A549 (cell line): ENCODE measurements around the gene AVPR1A. TPM values are rescaled to one million over a fixed set of nuclear protein-coding genes. Genes with fewer than 3 reads are reported as not detected.
A peak's percentile ranks its signal among the peaks of the same experiment; 100 is the strongest.

Experiments
- ATAC-seq, 2 experiments: fragments of 200-7000 bp in 1 of 2; fragments of >200 bp in 1 of 2; cut with Nextera tagmentation in 1 of 2; cut with Tn5 transposase in 1 of 2; 3 replicates each; pipeline versions ENCODE4 v1.8.0 to v1.9.1; 2018 to 2020; ENCODE audit warnings: mild to moderate bottlenecking in 1 of 2, moderate library complexity in 1 of 2
- CTCF ChIA-PET: fragments of 300-600 bp; sonication (Branson Sonifier 250); formaldehyde crosslinking; extraction: SDS; loops from one replicate; lab custom pipeline; 2021; ENCODE audit warnings: antibody characterized with exemption, inconsistent platforms; lab: Yijun Ruan, JAX
- POLR2A ChIA-PET: fragments of 350-600 bp; formaldehyde crosslinking; extraction: SDS; loops from one replicate; lab custom pipeline; 2021; ENCODE audit warnings: antibody characterized with exemption, inconsistent platforms; lab: Yijun Ruan, JAX
- DNase-seq, 2 experiments: peaks; one replicate each; pipeline versions ENCODE4 v3.0.0 to v3.0.0-alpha.2; 2011 to 2016; ENCODE audit warnings: low read depth in 1 of 2, low spot score in 1 of 2
- FAIRE-seq: peaks from 2 replicates; lab custom pipeline; 2011; peaks lifted over from hg19 to GRCh38; lab: Jason Lieb, UNC
- H3K27ac ChIP-seq, 2 experiments: fragments of >200 bp; sonication (Bioruptor Twin); formaldehyde crosslinking; 3 replicates each; pipeline ENCODE4 v1.5.1; 2016 to 2017
- H3K4me1 ChIP-seq: fragments of >200 bp; sonication (Bioruptor Twin); formaldehyde crosslinking; 3 replicates; pipeline ENCODE4 v1.6.1; 2016
- H3K4me2 ChIP-seq: fragments of >200 bp; sonication (Bioruptor Twin); formaldehyde crosslinking; 3 replicates; pipeline ENCODE4 v1.6.1; 2016
- H3K4me3 ChIP-seq: fragments of >200 bp; sonication (Bioruptor Twin); formaldehyde crosslinking; 3 replicates; pipeline ENCODE4 v1.5.1; 2016
- H3K9me3 ChIP-seq: fragments of >200 bp; sonication (Bioruptor Twin); formaldehyde crosslinking; 3 replicates; pipeline ENCODE4 v1.6.1; 2016
- BHLHE40 ChIP-seq: IDR thresholded peaks from 2 replicates; pipeline ENCODE4 v1.6.1; 2012; ENCODE audit warnings: low read depth, low read length, inconsistent platforms
- FOSB ChIP-seq: fragments of 250-450 bp; sonication (Bioruptor Pico); IDR thresholded peaks from 2 replicates; pipeline ENCODE4 v1.5.0; 2020; ENCODE audit warnings: mild to moderate bottlenecking, moderate library complexity
- JUN ChIP-seq, 2 experiments: fragments of >200 bp; sonication (Bioruptor Twin); formaldehyde crosslinking; IDR thresholded peaks; 2 replicates in 1 of 2; 3 replicates in 1 of 2; pipeline ENCODE4 v1.6.1; 2016 to 2017
- KDM5A ChIP-seq: fragments of 200-600 bp; sonication (generic); IDR thresholded peaks from 2 replicates; pipeline ENCODE4 v1.6.1; 2016; ENCODE audit warnings: antibody characterized with exemption, mild to moderate bottlenecking
- NFE2L2 ChIP-seq: fragments of 150-350 bp; conservative IDR thresholded peaks from 2 replicates; pipeline ENCODE4 v1.6.1; 2014; ENCODE audit warnings: low read length
- POLR2AphosphoS2 ChIP-seq: conservative IDR thresholded peaks from 2 replicates; pipeline ENCODE4 v1.6.1; 2012; ENCODE audit warnings: low read length, improper control_type of control experiment, inconsistent platforms
- RAD21 ChIP-seq, 2 experiments: fragments of >200 bp in 1 of 2; sonication (Bioruptor Twin) in 1 of 2; formaldehyde crosslinking in 1 of 2; IDR thresholded peaks in 1 of 2; conservative IDR thresholded peaks in 1 of 2; 2 replicates in 1 of 2; 3 replicates in 1 of 2; pipeline ENCODE4 v1.6.1; 2012 to 2018; ENCODE audit warnings: inconsistent platforms in 1 of 2
- RARB ChIP-seq: fragments of 250-450 bp; sonication (Bioruptor Pico); IDR thresholded peaks from 2 replicates; pipeline ENCODE4 v1.8.0; 2021; ENCODE audit warnings: mild to moderate bottlenecking, moderate library complexity
- RCOR1 ChIP-seq: fragments of 150-350 bp; IDR thresholded peaks from 2 replicates; pipeline ENCODE4 v1.6.1; 2014; ENCODE audit warnings: antibody characterized with exemption, low read length, low read depth
- SMC3 ChIP-seq: fragments of >200 bp; sonication (Bioruptor Twin); formaldehyde crosslinking; IDR thresholded peaks from 3 replicates; pipeline ENCODE4 v1.6.1; 2018; ENCODE audit warnings: inconsistent platforms
- WGBS: methylation state at CpG from one replicate; pipeline ENCODE4 v1.1.6; 2017; ENCODE audit errors: missing lambda C conversion rate; 5-methylcytosine and 5-hydroxymethylcytosine counted together
- polyA plus RNA-seq, 4 experiments: library from polyadenylated mRNA; depleted of rRNA in 3 of 4; stranded (reverse); fragments of >200 nt; fragmentation: RNase III in 1 of 4; extraction: RNeasy Plus Mini Kit Qiagen cat#74134 plus additional on column Dnase treatment in 1 of 4; gene quantifications; 2 replicates in 3 of 4; 3 replicates in 1 of 4; pipeline ENCODE4 v1.2.3, GENCODE V29; 2011 to 2017
- TF ChIP-seq, protein P1 (sequence below): IDR thresholded peaks from 2 replicates; pipeline ENCODE4 v1.6.1; 2012
- TF ChIP-seq, protein P2 (sequence below): fragments of 200-600 bp; sonication (generic); IDR thresholded peaks from 2 replicates; pipeline ENCODE4 v1.6.1; 2016; ENCODE audit warnings: antibody characterized with exemption, mild to moderate bottlenecking, moderate library complexity
- TF ChIP-seq, protein P3 (sequence below): fragments of >200 bp; sonication (Bioruptor Twin); formaldehyde crosslinking; IDR thresholded peaks from 2 replicates; pipeline ENCODE4 v1.6.1; 2016
- TF ChIP-seq, protein P4 (sequence below): IDR thresholded peaks from 2 replicates; pipeline ENCODE4 v1.6.1; 2012
- TF ChIP-seq, protein P5 (sequence below): fragments of >200 bp; sonication (Bioruptor Twin); formaldehyde crosslinking; IDR thresholded peaks from 3 replicates; pipeline ENCODE4 v1.5.1; 2016

Gene AVPR1A
- polyA plus RNA-seq, 2 of the 4 experiments (the other 2 are of a cell fraction): 0.01 TPM; not detected in 1

DNA sequence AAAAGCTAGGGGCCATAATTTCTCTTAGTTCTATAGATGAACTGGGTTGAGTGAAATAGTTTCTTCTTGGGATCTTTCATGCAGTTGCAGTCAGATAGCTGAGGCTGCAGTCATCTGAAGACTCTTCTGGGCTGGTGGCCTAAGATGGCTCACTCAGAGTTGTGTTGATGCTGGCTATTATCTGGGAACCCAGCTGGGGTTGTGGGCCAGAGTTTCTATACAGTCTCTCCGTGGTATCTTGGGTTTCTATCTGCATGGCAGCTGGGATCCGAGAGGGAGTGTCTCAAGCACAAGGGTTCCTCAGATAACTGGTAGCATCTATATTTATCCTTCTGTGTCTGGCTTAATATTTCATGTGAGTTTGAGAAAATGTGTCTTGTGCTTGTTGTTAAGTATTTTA, 21.1 kb downstream of the AVPR1A start:
- POLR2A ChIA-PET: no interaction called here
- no peak for FAIRE-seq

DNA sequence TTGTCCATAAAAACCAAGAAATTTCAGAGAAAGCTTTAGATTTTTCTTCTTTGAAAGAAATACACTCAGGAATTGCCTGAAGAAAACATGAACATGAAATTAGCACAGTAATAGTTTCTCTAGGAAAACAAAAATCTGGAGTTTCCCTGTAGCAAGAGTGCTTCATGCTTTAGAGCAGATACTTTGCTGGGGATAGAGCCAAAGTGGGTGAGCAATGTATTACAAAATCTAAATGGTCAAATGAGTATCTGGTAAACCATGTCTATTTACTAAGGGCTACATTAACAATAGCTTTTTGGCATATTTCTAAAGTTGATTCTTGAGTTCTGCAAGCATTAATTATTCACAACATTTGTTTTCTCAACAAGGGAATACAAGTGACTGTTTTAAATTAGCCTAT, 26.2 kb downstream of the AVPR1A start:
- no peak for FAIRE-seq
- H3K4me1 ChIP-seq: no peaks in the 10 kb centered on the region
- no peak for DNase-seq
- H3K9me3 ChIP-seq: no peaks in the 10 kb centered on the region
- no peak for ATAC-seq
- H3K4me3 ChIP-seq: no peak overlapping the region
- CTCF ChIA-PET: no interaction called here
- H3K27ac ChIP-seq: no peak overlapping the region
- no peak overlapping the region for H3K4me2 ChIP-seq
- POLR2A ChIA-PET: no interaction called here
- no peak for TF ChIP-seq BHLHE40
- TF ChIP-seq, all 56 proteins: peak for 0

More for the DNA sequence above, 21.1 kb downstream of the AVPR1A start:
- Histone ChIP-seq H3K4me2 (no peak overlapping the region), H3K27ac (no peak overlapping the region), H3K4me3 (no peak overlapping the region), H3K4me1 (no peaks in the 10 kb centered on the region), H3K9me3 (no peaks in the 10 kb centered on the region)
- 21% methylated on average over 2 of the region's 2 CpGs for WGBS
- CTCF ChIA-PET: no interaction called here
- ATAC-seq: no peak
- DNase-seq: no peak
- TF ChIP-seq RCOR1 (no peak), POLR2AphosphoS2 (no peak), SMC3 (no peak), FOSB (CRISPR knock-in tag) (no peak)
- TF ChIP-seq, protein P1, sequence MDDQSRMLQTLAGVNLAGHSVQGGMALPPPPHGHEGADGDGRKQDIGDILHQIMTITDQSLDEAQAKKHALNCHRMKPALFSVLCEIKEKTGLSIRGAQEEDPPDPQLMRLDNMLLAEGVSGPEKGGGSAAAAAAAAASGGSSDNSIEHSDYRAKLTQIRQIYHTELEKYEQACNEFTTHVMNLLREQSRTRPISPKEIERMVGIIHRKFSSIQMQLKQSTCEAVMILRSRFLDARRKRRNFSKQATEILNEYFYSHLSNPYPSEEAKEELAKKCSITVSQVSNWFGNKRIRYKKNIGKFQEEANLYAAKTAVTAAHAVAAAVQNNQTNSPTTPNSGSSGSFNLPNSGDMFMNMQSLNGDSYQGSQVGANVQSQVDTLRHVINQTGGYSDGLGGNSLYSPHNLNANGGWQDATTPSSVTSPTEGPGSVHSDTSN: no peak

DNA sequence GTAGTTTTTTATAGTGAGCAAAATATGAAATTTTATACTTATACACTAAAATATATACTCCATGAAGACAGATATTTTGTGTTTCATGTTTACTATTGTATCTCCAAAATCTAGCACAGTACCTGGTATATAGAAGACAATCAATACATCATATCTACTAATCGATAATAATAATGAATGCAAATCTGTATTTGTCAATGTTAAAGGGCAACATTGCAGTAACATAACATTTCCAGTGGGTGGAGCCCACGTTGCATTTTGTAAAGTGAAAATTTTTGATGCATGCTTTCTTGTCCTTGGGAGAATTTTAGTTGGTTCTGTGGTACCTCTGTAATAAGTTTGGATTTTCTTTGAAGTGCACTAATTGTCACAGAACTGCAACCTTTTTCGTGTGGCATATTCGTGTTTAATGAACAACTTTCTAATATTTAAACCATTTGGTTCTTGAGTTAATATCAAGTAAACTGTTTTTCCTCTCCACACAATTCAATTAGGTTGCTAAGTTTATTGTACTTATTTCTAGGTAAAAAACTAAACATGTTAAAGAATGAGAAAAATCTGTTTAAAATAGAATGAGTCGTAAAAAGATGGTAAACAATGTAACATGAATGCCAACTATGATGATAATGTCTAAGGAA, 47.4 kb downstream of the AVPR1A start:
- H3K4me1 ChIP-seq: no peaks in the 10 kb centered on the region
- under 1% methylated on average over 5 of the region's 5 CpGs for WGBS
- ATAC-seq: no peak
- DNase-seq: peak; percentile 25
- TF ChIP-seq KDM5A (no peak), RCOR1 (no peak), SMC3 (peak; percentile 75), RAD21 (conservative IDR thresholded peaks at IDR 0.05 in 1 of 2, IDR thresholded peaks at IDR 0.05 in 1 of 2) (peak; percentile 90), RARB (CRISPR knock-in tag) (no peak), NFE2L2 (no peak), JUN (IDR thresholded peaks at IDR 0.05) (no peak)
- TF ChIP-seq, protein P2, sequence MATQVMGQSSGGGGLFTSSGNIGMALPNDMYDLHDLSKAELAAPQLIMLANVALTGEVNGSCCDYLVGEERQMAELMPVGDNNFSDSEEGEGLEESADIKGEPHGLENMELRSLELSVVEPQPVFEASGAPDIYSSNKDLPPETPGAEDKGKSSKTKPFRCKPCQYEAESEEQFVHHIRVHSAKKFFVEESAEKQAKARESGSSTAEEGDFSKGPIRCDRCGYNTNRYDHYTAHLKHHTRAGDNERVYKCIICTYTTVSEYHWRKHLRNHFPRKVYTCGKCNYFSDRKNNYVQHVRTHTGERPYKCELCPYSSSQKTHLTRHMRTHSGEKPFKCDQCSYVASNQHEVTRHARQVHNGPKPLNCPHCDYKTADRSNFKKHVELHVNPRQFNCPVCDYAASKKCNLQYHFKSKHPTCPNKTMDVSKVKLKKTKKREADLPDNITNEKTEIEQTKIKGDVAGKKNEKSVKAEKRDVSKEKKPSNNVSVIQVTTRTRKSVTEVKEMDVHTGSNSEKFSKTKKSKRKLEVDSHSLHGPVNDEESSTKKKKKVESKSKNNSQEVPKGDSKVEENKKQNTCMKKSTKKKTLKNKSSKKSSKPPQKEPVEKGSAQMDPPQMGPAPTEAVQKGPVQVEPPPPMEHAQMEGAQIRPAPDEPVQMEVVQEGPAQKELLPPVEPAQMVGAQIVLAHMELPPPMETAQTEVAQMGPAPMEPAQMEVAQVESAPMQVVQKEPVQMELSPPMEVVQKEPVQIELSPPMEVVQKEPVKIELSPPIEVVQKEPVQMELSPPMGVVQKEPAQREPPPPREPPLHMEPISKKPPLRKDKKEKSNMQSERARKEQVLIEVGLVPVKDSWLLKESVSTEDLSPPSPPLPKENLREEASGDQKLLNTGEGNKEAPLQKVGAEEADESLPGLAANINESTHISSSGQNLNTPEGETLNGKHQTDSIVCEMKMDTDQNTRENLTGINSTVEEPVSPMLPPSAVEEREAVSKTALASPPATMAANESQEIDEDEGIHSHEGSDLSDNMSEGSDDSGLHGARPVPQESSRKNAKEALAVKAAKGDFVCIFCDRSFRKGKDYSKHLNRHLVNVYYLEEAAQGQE: no peak
- TF ChIP-seq, protein P3, sequence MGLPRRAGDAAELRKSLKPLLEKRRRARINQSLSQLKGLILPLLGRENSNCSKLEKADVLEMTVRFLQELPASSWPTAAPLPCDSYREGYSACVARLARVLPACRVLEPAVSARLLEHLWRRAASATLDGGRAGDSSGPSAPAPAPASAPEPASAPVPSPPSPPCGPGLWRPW: no peak
- TF ChIP-seq, protein P4, sequence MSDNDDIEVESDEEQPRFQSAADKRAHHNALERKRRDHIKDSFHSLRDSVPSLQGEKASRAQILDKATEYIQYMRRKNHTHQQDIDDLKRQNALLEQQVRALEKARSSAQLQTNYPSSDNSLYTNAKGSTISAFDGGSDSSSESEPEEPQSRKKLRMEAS: no peak
- TF ChIP-seq, protein P5, sequence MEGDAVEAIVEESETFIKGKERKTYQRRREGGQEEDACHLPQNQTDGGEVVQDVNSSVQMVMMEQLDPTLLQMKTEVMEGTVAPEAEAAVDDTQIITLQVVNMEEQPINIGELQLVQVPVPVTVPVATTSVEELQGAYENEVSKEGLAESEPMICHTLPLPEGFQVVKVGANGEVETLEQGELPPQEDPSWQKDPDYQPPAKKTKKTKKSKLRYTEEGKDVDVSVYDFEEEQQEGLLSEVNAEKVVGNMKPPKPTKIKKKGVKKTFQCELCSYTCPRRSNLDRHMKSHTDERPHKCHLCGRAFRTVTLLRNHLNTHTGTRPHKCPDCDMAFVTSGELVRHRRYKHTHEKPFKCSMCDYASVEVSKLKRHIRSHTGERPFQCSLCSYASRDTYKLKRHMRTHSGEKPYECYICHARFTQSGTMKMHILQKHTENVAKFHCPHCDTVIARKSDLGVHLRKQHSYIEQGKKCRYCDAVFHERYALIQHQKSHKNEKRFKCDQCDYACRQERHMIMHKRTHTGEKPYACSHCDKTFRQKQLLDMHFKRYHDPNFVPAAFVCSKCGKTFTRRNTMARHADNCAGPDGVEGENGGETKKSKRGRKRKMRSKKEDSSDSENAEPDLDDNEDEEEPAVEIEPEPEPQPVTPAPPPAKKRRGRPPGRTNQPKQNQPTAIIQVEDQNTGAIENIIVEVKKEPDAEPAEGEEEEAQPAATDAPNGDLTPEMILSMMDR: peak; percentile 90
- no peak overlapping the region for H3K4me3 ChIP-seq
- no peaks in the 10 kb centered on the region for H3K9me3 ChIP-seq
- H3K4me2 ChIP-seq: no peak overlapping the region
- peak; percentile 74 for FAIRE-seq
- no peak overlapping the region for H3K27ac ChIP-seq
- CTCF ChIA-PET: interaction anchor here (0.6 to 1.9 kb wide), 14 partner anchors 8 to 699 kb away, joined by 3 to 9 read pairs (median 3); partner anchors contain the start of gene AVPR1A
- POLR2A ChIA-PET: no interaction called here
